ENCODE data around the gene ZGLP1.

- TF ChIP-seq CTCF (IDR thresholded peaks at IDR 0.05): no peak
- no peak for TF ChIP-seq POLR2AphosphoS5 (IDR thresholded peaks at IDR 0.05)
Observed at GRCh38 chr19:10343495-10343894, 33.9 kb upstream of the ZGLP1 start.
